WERI-Rb-1 (cell line): Measurements from ENCODE around the gene TAF8.
A peak's percentile ranks its signal among the peaks of the same experiment; 100 is the strongest.

Experiments used
- DNase-seq: peaks from one replicate; pipeline ENCODE4 v3.0.0-alpha.2; 2020
- H3K27ac ChIP-seq: fragments of 250-450 bp; sonication (Bioruptor Pico); 2 replicates; pipeline ENCODE4 v1.5.1; 2020; ENCODE audit warnings: mild to moderate bottlenecking, moderate library complexity
- H3K27me3 ChIP-seq: fragments of 250-450 bp; sonication (Bioruptor Pico); 2 replicates; pipeline ENCODE4 v1.5.1; 2021; ENCODE audit warnings: mild to moderate bottlenecking, low read depth, moderate library complexity; ENCODE audit not compliant: insufficient read depth, severe bottlenecking
- H3K36me3 ChIP-seq: fragments of 250-450 bp; sonication (Bioruptor Pico); 2 replicates; pipeline ENCODE4 v1.5.1; 2020; ENCODE audit warnings: mild to moderate bottlenecking, moderate library complexity
- H3K4me3 ChIP-seq: 2 replicates; pipeline ENCODE4 v1.5.1; 2011; ENCODE audit warnings: low read depth, mild to moderate bottlenecking, control low read depth, low read length
- H3K9me3 ChIP-seq: fragments of 250-450 bp; sonication (Bioruptor Pico); 2 replicates; pipeline ENCODE4 v1.5.1; 2021; ENCODE audit warnings: mild to moderate bottlenecking, moderate library complexity; ENCODE audit not compliant: severe bottlenecking
- CTCF ChIP-seq: IDR thresholded peaks from 2 replicates; pipeline ENCODE4 v1.5.1; 2011; ENCODE audit warnings: low read depth, mild to moderate bottlenecking, control low read depth, inconsistent platforms, low read length

TAF8 gene

GRCh38 chr6:42042108-42042507, 8.2 kb upstream of the TAF8 start:
- DNase-seq: no peak
- Histone ChIP-seq H3K27ac (no peak overlapping the region; the same call in 1 of the 2 replicates), H3K9me3 (no peaks in the 10 kb centered on the region), H3K27me3 (no peaks in the 10 kb centered on the region), H3K36me3 (no peaks in the 10 kb centered on the region), H3K4me3 (no peak overlapping the region)
- no peak for TF ChIP-seq CTCF

- peak; percentile 95 for DNase-seq
- TF ChIP-seq CTCF: peak; percentile 97
- Histone ChIP-seq H3K36me3 (no peaks in the 10 kb centered on the region), H3K27ac (no peak overlapping the region), H3K27me3 (peaks cover 3% of the 10 kb centered on the region), H3K4me3 (no peak overlapping the region), H3K9me3 (no peaks in the 10 kb centered on the region)
Measured at GRCh38 chr6:42043787-42044475, 6.4 kb upstream of the TAF8 start.

- no peaks in the 10 kb centered on the region for H3K36me3 ChIP-seq
- H3K4me3 ChIP-seq: no peak overlapping the region
- H3K27ac ChIP-seq: no peak overlapping the region
- H3K9me3 ChIP-seq: no peaks in the 10 kb centered on the region
- peaks cover 3% of the 10 kb centered on the region for H3K27me3 ChIP-seq
- TF ChIP-seq CTCF: no peak
- no peak for DNase-seq
Measured at GRCh38 chr6:42045538-42046460, 4.5 kb upstream of the TAF8 start.

- Histone ChIP-seq H3K9me3 (no peaks in the 10 kb centered on the region), H3K27me3 (peaks cover 3% of the 10 kb centered on the region), H3K27ac (no peak overlapping the region), H3K4me3 (no peak overlapping the region), H3K36me3 (peaks cover under 1% of the 10 kb centered on the region)
- no peak for TF ChIP-seq CTCF
- no peak for DNase-seq
Measured at GRCh38 chr6:42046464-42047212, 3.7 kb upstream of the TAF8 start.

GRCh38 chr6:42047213-42047590, 3.1 kb upstream of the TAF8 start:
- no peak for TF ChIP-seq CTCF

More at GRCh38 chr6:42047213-42047590, 3.1 kb upstream of the TAF8 start:
- peaks cover 5% of the 10 kb centered on the region for H3K36me3 ChIP-seq
- no peak overlapping the region for H3K4me3 ChIP-seq
- no peak for DNase-seq
- H3K27me3 ChIP-seq: peaks cover 3% of the 10 kb centered on the region
- no peak overlapping the region for H3K27ac ChIP-seq
- H3K9me3 ChIP-seq: no peaks in the 10 kb centered on the region
